Iris pigment epithelial cell (primary cell): ENCODE results near the gene TPRG1L.
"Not testable (repeated sequence)": the region's sequence is repeated elsewhere in the genome, so short reads cannot be mapped to it uniquely, and the experiment has no call there.

Source experiments
- DNase-seq: peaks from one replicate; pipeline ENCODE4 v3.0.0-alpha.2; 2011; ENCODE audit warnings: low read depth

TPRG1L gene

GRCh38 chr1:3624200-3625136 lies at the start of gene TPRG1L:
TPRG1L (plus strand) TSS chr1:3625015; CDS start chr1:3625073, 58 bp downstream.
- DNase-seq = peak; percentile 95

GRCh38 chr1:3575515-3575914 lies 49.3 kb upstream of the TPRG1L start:
- not testable (repeated sequence) for DNase-seq

GRCh38 chr1:3575993-3576392 lies 48.8 kb upstream of the TPRG1L start:
- DNase-seq = no peak

GRCh38 chr1:3577300-3577699 lies 47.5 kb upstream of the TPRG1L start:
- DNase-seq = peak; percentile 24

- peak; percentile 24 for DNase-seq
Observed at GRCh38 chr1:3577711-3578432, 46.9 kb upstream of the TPRG1L start.

GRCh38 chr1:3578433-3578805 lies 46.4 kb upstream of the TPRG1L start:
- DNase-seq = no peak

- DNase-seq = no peak
Observed at GRCh38 chr1:3578906-3579305, 45.9 kb upstream of the TPRG1L start.

- DNase-seq = no peak
Observed at GRCh38 chr1:3579626-3580025, 45.2 kb upstream of the TPRG1L start.

- no peak for DNase-seq
Observed at GRCh38 chr1:3580231-3580630, 44.6 kb upstream of the TPRG1L start.

- no peak for DNase-seq
Observed at GRCh38 chr1:3581296-3582036, 43.3 kb upstream of the TPRG1L start.

GRCh38 chr1:3583751-3584150 lies 41.1 kb upstream of the TPRG1L start:
- not testable (repeated sequence) for DNase-seq

- no peak for DNase-seq
Observed at GRCh38 chr1:3584915-3585314, 39.9 kb upstream of the TPRG1L start.

- not testable (repeated sequence) for DNase-seq
Observed at GRCh38 chr1:3585353-3585868, 39.4 kb upstream of the TPRG1L start.

GRCh38 chr1:3585940-3586568 lies 38.8 kb upstream of the TPRG1L start:
- no peak for DNase-seq

GRCh38 chr1:3586986-3587759 lies 37.6 kb upstream of the TPRG1L start:
- peak; percentile 53 for DNase-seq

- no peak for DNase-seq
Observed at GRCh38 chr1:3588395-3588794, 36.4 kb upstream of the TPRG1L start.

- peak; percentile 41 for DNase-seq
Observed at GRCh38 chr1:3590139-3590763, 34.6 kb upstream of the TPRG1L start.

GRCh38 chr1:3590951-3591865 lies 33.6 kb upstream of the TPRG1L start:
- DNase-seq = no peak

GRCh38 chr1:3593334-3593733 lies 31.5 kb upstream of the TPRG1L start:
- DNase-seq = no peak
